GM12873 (cell line): ENCODE data around the gene TAS1R3.
A peak's percentile ranks its signal among the peaks of the same experiment; 100 is the strongest.

Source experiments
- CTCF ChIP-seq: IDR thresholded peaks from 2 replicates; pipeline ENCODE4 v1.5.1; 2012; ENCODE audit warnings: low read depth, mild to moderate bottlenecking, moderate library complexity, low read length, control low read depth; ENCODE audit not compliant: insufficient read depth; ENCODE audit errors: missing control alignments

TAS1R3 gene

DNA sequence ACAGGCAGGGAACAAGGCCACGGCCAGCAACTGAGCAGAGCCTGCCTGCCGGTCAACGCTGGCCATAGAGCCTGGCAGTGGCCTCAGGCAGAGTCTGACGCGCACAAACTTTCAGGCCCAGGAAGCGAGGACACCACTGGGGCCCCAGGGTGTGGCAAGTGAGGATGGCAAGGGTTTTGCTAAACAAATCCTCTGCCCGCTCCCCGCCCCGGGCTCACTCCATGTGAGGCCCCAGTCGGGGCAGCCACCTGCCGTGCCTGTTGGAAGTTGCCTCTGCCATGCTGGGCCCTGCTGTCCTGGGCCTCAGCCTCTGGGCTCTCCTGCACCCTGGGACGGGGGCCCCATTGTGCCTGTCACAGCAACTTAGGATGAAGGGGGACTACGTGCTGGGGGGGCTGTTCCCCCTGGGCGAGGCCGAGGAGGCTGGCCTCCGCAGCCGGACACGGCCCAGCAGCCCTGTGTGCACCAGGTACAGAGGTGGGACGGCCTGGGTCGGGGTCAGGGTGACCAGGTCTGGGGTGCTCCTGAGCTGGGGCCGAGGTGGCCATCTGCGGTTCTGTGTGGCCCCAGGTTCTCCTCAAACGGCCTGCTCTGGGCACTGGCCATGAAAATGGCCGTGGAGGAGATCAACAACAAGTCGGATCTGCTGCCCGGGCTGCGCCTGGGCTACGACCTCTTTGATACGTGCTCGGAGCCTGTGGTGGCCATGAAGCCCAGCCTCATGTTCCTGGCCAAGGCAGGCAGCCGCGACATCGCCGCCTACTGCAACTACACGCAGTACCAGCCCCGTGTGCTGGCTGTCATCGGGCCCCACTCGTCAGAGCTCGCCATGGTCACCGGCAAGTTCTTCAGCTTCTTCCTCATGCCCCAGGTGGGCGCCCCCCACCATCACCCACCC lies at the start of gene TAS1R3:
TAS1R3 (plus strand) TSS at position 213 of the 898 bp plus-strand sequence; CDS start at position 279, 66 bp downstream.
- no peak for TF ChIP-seq CTCF

DNA sequence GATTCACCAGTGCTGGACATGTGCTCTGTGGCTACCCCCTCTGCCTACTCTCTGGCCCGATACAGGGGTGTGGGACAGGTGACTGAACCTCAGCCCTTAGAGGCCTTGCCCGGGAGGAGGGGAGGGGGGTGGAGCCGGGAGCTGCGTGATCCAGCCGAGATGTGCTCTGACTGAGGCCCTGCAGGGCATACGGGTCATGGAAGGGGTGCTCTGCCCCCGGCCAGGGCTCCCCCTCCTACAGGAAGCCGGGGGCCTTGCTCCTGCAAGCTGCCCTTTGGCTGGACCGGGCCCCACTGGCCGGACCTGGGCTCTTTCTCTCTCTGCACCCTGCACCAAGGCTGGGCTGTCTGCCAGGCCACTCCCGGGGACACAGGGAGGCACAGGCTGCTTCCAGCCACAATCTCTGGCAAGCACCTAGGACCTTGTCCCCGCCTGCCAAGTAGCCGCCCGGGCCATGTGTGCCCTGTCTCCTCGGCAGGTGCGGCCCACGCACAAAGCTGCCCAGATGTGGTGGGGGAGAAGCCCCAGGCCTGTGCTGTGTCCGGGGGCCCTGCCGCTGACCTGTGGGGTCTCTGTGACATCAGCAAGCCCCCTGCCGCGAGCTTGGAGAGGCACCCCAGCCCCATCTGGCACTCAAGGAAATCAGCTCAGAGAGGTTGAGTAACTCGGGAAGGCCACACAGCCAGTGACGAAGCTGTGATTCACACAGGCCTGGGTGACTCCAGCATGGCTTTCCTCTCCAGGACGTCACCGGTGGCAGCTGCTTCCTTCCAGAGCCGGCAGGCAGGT lies 49.4 kb upstream of the TAS1R3 start:
- no peak for TF ChIP-seq CTCF

DNA sequence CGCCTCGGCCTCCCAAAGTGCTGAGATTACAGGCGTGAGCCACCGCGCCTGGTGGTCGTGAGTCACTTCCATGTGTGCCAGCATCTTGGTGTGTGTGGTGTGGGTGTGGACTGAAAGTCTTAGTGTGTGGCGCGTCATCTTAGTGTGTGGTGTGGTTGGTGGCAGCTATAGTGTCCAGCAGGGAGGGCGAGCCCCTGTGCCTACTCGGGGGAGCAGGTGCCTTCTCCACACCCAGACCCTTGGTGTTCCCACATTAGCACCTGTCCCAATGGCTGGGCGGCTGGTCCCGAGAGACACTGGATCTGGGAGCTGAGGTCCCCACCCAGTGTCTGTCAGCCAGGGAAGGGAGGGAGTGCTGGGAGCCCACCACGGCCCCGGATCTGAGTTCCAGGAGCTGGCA lies 48.1 kb upstream of the TAS1R3 start:
- TF ChIP-seq CTCF, result no peak

GRCh38 chr1:1283821-1284220 lies 47.3 kb upstream of the TAS1R3 start:
- peak; percentile 3 for TF ChIP-seq CTCF

DNA sequence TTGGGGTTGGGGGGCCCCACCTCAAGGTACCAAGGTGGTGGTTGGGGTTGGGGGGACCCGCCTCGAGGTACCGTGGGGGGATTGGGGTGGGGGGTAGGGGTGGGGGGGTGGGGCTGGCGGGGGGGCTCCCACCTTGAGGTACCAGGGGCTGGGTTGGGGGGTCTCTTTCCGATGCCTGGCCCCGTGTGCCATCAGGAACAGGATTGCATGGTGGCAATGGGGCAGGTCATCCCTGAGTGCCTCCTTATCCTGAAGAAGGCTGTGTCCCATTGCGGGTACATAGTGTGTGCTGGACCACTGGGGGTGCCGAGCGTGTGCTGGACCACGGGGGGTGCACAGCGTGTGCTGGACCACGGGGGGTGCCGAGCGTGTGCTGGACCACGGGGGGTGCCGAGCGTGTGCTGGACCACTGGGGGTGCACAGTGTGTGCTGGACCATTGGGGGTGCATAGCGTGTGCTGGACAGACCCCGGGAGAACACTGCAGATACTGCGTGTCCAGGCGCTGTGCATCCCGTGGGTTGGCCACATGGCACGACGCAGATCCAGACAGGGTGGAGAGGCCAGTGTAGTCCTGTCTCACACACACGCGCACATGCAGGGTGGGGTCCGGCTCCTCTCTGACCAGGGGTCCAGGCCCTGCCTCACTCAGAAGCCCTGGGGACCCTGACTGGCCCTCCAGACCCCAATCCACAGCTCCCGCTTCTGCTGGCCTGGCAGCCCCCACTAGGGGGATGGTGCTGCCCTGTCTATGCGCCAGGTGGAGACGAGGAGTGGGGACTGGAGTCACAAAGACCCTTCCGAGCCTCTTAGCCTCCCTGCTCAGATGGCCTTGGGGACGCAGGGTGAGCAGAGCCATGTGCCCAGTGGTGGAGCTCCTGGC lies 46.6 kb upstream of the TAS1R3 start:
- no peak for TF ChIP-seq CTCF

DNA sequence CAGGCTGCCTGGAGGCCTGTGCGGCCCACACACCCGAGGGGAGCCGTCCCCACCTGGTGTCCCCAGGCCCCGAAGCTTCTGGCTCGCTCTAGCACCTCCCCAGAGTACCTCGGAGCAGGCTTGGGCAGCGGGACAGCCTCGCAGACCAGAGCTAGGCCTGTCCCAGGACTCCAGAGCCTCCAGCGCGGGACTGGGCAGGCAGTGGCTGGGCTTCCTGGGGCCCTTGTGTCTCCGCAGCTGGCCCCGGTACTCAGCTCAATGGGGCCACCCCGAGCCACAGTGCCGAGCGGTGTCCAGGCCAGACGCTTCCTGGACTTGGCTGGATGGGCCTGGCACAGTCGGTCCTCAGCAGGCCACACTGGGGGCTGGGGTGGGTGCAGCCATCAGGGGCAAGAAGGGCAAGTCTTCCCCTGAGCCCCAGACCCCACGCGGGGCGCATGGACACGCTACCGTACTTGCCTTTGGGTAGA lies 45.9 kb upstream of the TAS1R3 start:
- no peak for TF ChIP-seq CTCF
